PFSK-1 (cell line): Measurements from ENCODE around the gene MBOAT2.

Experiments
- FOXP2 ChIP-seq: optimal IDR thresholded peaks from 2 replicates; pipeline ENCODE3; 2011; ENCODE audit warnings: borderline replicate concordance, control low read depth, inconsistent platforms; ENCODE audit not compliant: insufficient read depth; ENCODE audit errors: extremely low read length, extremely low read depth
- POLR2AphosphoS5 ChIP-seq: IDR thresholded peaks from 2 replicates; pipeline ENCODE4 v1.6.1; 2012; ENCODE audit warnings: low read depth, mild to moderate bottlenecking, control low read depth, low read length, moderate library complexity
- REST ChIP-seq, 2 experiments: IDR thresholded peaks; 2 replicates each; pipeline versions ENCODE4 v1.6.1 to v1.8.0; 2011 to 2012; ENCODE audit warnings: low read depth in 2 of 2, low read length in 2 of 2, control low read depth in 1 of 2, inconsistent platforms in 1 of 2, mild to moderate bottlenecking in 1 of 2, moderate library complexity in 1 of 2; ENCODE audit not compliant: insufficient read depth in 1 of 2
- SIN3A ChIP-seq: IDR thresholded peaks from 2 replicates; pipeline ENCODE4 v1.6.1; 2012; ENCODE audit warnings: mild to moderate bottlenecking, low read length, moderate library complexity, borderline replicate concordance; ENCODE audit not compliant: insufficient read depth
- TAF1 ChIP-seq: IDR thresholded peaks from 2 replicates; pipeline ENCODE4 v1.6.1; 2012; ENCODE audit warnings: low read length, control low read depth, borderline replicate concordance; ENCODE audit not compliant: insufficient read depth

GRCh38 chr2:9024575-9024974, 21.1 kb upstream of the MBOAT2 start:
- no peak for TF ChIP-seq POLR2AphosphoS5
- no peak for TF ChIP-seq TAF1
- no peak for TF ChIP-seq REST (IDR thresholded peaks at IDR 0.05; ENCODE audit: insufficient read depth in 1 of 2, low read depth in 2 of 2, low read length in 2 of 2)
- no peak for TF ChIP-seq SIN3A
- no peak for TF ChIP-seq FOXP2
